ENCODE results near the gene LPP. TPM values are rescaled to one million over a fixed set of nuclear protein-coding genes. Genes with fewer than 3 reads are reported as not detected.

Gene LPP
- total RNA-seq, 1 donor from 2014 or later: 54.9 TPM

DNA sequence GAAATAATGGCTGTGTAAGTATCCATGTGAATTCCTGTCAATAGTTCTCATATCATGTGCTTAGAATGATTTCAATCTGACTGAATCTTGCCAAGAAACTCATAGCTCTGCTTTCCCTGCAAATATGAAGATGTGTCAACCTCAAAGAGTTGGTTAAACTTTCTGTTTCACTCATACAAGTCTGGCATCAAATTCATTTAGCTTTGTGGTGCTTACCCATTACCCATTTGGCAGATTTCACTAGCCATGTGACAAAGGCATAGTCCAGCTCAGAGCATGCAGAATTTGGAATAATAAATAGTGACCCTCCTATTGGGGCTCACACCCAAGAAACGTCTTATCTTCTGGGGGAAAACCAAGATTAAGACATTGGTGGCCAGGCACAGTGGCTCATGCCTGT is 761.2 kb downstream of the LPP start:
- intact Hi-C loops (cut with micrococcal nuclease): loop anchor here (1.0 to 5.0 kb wide), 10 partner anchors 162 to 1783 kb away; no protein-coding TSS in a partner anchor

DNA sequence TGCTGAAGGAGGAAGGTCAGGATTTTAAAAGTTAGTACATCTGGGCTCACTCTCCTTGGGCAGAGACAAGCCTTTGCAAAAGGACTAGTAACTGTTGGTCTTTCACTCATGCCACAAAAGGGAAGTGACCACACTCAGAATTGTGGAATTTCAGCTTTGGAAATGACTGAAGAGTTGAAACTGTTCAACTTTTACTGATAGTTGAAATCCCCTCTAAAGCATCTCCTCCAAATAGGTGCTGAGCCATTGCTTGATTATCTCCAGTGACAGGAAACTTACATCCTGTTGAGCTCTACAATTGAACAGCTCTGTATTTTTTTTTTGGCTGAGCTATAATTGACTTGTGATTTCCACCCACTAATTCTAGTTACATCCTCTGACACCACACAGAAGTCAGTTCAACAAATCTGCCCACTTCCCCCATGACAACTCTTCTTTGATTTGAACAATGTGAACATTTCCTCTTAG is 763.0 kb downstream of the LPP start:
- intact Hi-C loops (cut with micrococcal nuclease): loop anchor here (1.0 to 5.0 kb wide), 12 partner anchors 38 to 1785 kb away; no protein-coding TSS in a partner anchor

DNA sequence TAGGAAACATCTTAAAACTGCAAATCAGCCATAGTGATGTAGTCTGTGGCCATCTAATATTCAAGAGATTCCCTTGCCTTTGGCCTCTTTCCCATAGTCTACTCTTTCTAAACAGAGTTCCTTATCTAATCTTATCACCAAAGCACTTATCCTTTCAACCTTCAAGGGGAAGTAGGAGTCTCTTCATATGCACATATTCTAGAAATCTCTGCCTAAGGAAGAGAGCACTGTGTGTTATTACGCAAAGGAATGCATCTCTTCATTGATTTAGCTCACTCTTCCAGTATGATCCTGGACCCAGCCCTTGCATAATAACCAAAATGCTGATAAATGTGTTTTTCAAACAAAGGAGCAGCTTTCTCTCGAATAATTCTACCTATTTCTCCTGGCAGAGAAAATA is 764.1 kb downstream of the LPP start:
- intact Hi-C loops (cut with micrococcal nuclease): loop anchor here (5.0 kb wide), 5 partner anchors 409 to 1786 kb away; no protein-coding TSS in a partner anchor

DNA sequence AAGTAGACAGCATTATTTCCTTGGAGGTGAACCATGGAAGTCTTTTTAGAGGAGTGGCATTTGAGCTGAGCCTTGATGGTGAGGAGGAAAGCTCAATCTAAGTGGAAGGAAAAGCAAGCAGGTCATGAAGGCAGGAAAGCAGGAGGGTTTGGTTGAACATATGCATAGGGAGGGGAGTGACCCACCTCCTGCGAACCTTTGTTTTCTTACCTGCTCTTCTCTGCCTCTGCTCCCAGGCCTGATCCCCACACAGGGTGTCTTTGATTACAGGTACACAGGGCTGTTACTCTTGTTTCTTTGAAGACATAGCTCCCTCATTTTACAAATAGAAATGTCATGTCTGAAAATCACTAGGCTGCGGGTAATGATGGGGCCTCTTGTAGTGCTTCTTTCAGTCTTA is 769.7 kb downstream of the LPP start:
- intact Hi-C loops (cut with micrococcal nuclease): no loop called here

DNA sequence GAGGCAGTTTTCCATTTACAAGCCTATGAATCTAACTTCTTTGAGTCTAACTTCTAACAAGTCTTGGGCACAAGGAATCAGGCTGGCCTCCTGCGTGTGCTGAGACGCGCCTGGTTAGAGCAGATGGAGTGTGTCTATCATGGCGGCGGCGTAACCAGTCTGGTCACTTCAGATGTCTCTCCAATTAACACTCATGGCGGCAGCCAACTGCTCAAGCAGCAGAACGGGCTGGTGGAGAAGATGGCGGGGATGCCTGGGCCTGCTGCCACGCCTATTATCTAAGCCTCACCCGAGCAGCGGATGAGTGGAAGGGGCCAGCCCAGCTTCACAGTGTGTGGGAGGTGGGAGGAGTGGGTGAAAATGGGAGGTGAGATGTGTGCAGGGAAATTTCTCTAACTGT is 771.4 kb downstream of the LPP start:
- intact Hi-C loops (cut with micrococcal nuclease): no loop called here

DNA sequence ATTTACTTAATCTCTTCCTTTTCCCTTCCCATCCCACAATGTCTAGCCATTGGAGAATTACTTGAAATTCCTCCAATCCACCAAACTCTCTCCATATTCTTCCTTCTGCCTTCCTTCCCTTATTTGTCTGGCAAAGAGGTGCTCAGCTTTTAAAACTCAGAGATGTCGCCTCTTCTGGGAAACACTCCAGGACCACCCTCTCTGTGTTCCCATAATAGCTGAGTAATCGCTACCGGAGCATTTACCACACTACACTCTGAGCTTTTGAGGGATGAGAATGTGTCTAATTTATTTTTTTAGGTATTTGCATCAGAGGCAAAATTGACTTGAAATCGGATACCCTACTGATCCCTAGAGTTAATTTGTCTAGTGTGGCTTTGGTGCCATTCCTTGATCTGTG is 772.2 kb downstream of the LPP start:
- intact Hi-C loops (cut with micrococcal nuclease): no loop called here

DNA sequence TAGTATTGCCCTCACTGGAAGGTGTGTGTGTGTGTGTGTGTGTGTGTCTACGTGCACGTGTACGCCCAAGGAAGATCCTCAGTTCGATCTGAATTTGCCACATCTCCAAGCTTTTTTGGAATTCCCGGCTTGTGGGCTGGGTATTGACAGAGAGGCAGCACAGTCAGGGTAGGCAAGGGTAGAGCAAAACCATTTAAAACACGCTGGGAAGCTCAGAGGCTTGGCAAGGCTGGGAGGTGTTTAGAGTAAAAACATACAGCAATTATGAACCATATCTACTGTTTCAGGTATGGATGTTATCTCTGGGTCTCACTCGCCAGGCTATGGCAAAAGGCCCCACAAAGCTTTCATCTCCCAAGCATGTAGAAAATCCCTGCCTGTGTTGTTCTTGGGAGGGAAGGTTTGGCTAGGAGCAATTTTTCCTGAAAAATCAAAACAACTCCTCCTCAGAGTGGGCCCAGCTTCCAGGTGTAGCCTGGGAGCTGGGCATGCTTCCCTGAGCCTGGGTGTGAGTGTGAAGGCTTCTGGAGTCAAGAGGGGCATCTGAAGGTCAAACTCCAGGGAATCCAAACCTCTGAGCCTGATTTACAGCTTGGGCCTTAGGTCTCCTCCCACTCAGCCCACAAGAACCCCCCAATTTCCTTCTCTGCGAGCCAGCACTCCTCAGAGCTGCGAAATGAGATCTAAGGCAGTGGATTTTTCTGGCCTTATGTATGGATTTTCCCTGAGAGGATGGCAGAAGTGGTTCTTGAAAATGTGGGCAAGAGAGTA is 773.0 kb downstream of the LPP start:
- intact Hi-C loops (cut with micrococcal nuclease): no loop called here

DNA sequence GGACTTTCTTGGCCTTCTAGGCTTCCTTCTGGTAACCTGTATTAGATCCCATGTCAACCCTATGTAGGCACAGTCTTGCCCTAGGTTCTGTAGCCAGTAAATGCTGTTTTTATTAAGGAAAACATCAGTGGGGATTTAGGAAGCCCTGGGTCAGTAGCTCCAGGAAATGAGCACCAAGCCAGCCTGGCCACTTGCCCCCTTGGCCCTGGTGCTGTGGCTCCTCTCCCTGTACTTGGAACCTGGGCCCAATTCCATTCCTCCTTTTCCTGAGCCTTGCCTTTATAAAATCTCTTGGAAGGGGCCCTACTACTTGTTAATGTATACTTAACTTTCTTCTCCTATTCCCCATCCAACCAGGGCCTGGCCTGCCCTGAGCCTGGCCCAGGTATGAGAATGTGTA is 774.0 kb downstream of the LPP start:
- intact Hi-C loops (cut with micrococcal nuclease): no loop called here

DNA sequence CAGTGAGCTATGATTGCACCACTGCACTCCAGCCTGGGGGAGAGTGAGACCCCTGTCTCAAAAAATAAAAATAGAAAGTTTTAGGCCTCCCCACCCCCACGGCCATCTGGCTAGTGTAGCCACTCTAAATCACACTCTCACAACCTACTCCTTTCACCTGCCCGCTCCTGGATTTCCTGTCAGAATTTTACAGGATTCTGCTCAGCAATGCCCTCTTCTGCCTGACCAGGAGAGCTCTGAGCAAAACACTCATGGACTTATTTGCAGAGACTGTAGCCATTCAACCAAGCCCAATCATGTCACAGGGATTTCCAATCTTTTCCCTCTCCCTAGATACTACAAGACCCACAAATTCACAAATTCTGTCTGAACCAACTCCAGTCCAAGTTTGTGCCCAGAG is 775.2 kb downstream of the LPP start:
- intact Hi-C loops (cut with micrococcal nuclease): no loop called here

DNA sequence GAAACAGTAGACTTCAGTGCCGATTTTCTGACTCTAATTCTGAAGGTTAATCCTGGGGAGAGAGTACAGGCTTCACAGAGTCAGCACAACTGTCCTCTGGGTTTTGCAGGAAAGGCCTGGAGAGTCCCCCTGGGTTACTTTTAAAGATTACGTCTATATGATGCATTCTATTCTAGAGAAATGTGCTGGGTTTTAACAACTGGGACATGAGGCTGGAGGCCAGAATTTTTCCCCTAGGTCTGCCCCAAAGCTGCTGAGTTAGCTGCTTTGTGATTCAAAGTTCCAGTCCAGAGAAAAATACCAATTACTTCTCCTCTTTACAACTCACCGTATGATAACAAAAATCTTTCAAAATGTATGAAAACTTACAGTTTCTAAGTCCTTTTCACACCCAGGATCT is 777.1 kb downstream of the LPP start:
- intact Hi-C loops (cut with micrococcal nuclease): no loop called here

DNA sequence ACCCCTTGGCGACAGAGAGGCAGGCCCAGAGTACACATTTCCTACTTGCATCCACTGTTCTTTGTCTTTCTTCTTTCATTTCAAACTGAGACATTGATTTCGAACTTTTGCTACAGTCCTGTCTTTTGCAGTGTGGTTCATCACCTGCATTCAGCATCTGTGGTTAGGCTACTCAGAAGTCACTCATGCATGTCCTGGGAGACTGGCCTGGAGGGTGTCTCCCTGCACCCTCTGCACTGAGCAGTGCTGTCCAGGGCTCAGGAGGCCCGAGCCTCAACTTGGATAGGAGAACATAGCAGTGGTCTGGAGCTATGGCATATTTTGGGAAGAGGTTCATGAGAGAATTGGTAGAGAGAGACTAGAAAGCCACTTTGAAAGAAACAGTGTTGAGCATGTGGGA is 777.6 kb downstream of the LPP start:
- intact Hi-C loops (cut with micrococcal nuclease): no loop called here

DNA sequence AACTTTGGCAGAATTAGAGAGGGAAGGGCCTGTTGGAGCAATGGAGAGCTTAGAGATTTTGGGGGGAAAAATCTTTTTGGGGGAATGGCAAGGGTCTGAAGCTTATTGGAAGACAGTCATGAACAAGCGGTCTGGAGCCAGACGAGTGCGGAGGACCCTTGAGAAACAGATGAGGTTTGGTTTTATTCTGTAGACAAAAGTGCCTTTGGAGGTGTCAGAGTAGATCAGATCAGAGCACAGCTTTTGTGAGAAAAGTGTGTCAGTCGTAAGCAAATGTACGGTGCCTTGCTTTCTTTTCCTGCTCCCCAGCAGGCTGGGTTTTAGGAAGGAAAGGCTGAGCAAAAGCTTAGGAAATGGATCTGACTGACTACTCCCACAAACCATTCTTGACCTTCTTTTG is 781.0 kb downstream of the LPP start:
- intact Hi-C loops (cut with micrococcal nuclease): no loop called here

DNA sequence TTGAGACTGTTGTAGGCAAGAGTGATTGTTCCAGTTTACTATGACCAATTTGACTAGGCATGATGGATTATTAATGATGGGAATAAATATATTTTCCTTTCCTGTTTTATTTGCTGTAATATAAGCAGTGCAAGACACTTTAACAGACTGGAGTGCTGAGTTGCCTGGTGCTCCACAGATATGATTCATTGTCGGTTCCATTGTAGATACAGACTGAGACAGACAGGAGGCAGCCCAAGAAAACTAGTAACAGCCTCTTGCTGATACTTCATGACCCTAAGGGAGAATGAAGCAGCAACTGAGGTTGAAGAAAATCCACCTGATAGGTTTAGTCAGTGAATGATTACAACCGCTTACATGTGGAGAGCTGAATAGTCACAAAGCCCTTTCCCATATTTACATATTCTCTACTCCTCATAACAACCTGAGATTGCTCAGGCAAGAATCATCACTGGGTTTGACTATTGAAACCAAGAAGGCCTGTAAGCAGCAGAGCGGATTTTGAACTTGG is 782.7 kb downstream of the LPP start:
- intact Hi-C loops (cut with micrococcal nuclease): no loop called here

DNA sequence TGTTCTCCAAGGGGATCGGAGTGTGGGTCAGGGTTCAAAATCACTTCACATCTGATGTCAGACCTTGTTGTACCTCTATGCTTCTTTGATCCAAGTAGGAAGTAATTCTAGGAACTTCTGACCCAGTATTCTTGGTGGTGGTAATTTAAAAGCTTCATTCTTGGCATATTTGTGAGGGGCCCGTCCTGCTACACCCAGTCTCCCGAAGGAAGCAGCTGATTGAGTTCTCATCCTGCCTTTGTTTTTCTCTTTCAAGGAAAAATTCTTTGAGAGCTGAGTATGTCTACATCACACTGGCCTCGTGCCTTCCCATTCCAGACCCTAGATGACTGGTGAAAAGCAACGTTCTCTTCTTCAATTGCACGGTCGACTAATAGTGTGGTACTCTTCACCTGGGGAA is 783.4 kb downstream of the LPP start:
- intact Hi-C loops (cut with micrococcal nuclease): no loop called here

DNA sequence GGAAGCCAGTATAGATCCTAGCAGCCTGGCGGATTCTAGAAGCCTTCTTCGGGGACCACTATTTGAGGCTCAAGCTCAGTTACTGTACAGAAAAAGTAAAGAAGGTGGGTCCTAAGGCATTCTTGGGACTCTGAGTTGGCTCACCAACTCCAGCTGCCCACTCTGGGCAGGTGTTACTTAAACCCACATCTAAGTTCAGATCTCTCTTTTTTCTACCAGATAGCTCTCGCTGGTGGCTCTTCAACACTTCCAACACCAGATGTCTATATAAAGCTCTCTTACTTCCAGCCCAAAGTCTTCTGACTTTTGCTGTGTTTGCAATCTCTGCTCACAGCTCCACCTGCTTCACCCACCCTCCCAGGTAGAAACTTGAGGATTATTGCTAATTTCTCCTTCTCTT is 785.0 kb downstream of the LPP start:
- intact Hi-C loops (cut with micrococcal nuclease): no loop called here

DNA sequence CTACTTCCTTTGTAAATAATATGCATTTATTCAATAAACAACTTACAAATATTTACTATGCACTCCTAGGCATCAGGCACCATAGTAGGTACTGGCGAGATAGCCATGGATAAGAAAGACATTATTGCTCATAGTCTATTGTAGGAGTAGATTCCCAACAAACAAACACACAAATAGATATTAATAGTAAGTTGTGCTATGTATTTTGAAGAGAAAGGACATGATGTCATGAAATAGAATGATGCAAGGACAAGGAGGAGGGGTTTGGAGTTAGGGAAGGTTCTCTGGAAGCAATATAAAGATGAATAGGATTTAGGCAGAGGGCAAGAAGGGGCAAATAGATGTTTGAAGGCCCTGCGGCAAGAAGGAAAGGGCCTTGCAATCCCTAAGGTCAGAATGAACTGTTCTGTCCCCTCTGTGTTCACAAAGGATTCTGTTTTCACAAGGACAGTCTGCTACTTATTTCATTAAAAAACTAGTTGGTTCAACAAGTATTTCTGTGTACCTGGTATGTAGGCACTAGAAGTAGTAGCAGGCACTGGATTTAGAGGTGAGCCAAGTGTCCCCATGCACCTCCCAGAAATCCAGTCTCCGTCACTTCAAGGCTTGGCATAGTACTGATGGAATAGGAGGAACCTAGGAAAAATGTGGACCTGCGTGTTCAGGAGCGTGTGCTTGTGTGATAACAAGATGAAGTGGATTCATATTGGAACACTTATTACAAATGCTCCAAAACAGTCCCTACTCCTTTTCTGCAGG is 786.0 kb downstream of the LPP start:
- intact Hi-C loops (cut with micrococcal nuclease): no loop called here
